HG02973 (cell line): ENCODE results near the gene FLOT2.
"Not testable (repeated sequence)": the region's sequence is repeated elsewhere in the genome, so short reads cannot be mapped to it uniquely, and the experiment has no call there.

Experiments used
- ATAC-seq: cut with Tn5 transposase; IDR thresholded peaks from one replicate; pipeline ENCODE4 v1.9.1; 2021; ENCODE audit warnings: moderate library complexity; ENCODE audit not compliant: unreplicated experiment

FLOT2 gene

GRCh38 chr17:28916302-28916934 lies 18.9 kb upstream of the FLOT2 start:
- no peak for ATAC-seq

GRCh38 chr17:28912938-28913333 lies 15.4 kb upstream of the FLOT2 start:
- no peak for ATAC-seq

- no peak for ATAC-seq
These were observed 14.9 kb upstream of the FLOT2 start for GRCh38 chr17:28912281-28912937.

- no peak for ATAC-seq
These were observed 14.0 kb upstream of the FLOT2 start for GRCh38 chr17:28911411-28912045.

GRCh38 chr17:28910534-28910933 lies 13.0 kb upstream of the FLOT2 start:
- no peak for ATAC-seq

- no peak for ATAC-seq
These were observed 11.2 kb upstream of the FLOT2 start for GRCh38 chr17:28908640-28909167.

- no peak for ATAC-seq
These were observed 10.4 kb upstream of the FLOT2 start for GRCh38 chr17:28907709-28908475.

- no peak for ATAC-seq
These were observed 9.3 kb upstream of the FLOT2 start for GRCh38 chr17:28906706-28907438.

GRCh38 chr17:28906276-28906675 lies 8.7 kb upstream of the FLOT2 start:
- ATAC-seq, result no peak

- no peak for ATAC-seq
These were observed 7.3 kb upstream of the FLOT2 start for GRCh38 chr17:28904800-28905199.

GRCh38 chr17:28903546-28903841 lies 6.0 kb upstream of the FLOT2 start:
- not testable (repeated sequence) for ATAC-seq

GRCh38 chr17:28902819-28903545 lies 5.4 kb upstream of the FLOT2 start, which contains the start of gene DHRS13:
Gene DHRS13, minus strand, starts transcription at chr17:28903079. Its CDS starts 135 bp downstream, at chr17:28902944.
- ATAC-seq, result peak; percentile 79

- ATAC-seq, result no peak
These were observed 4.6 kb upstream of the FLOT2 start for GRCh38 chr17:28901866-28902818.

- ATAC-seq, result no peak
These were observed 3.6 kb upstream of the FLOT2 start for GRCh38 chr17:28900986-28901726.

- ATAC-seq, result no peak
These were observed 1.8 kb upstream of the FLOT2 start for GRCh38 chr17:28899212-28899815.

GRCh38 chr17:28898527-28898955 lies 1.0 kb upstream of the FLOT2 start:
- ATAC-seq, result no peak

GRCh38 chr17:28897769-28898526 lies 415 bp upstream of the FLOT2 start:
- no peak for ATAC-seq
